Uterus (tissue), 4 donors: Measurements from ENCODE around the gene LRTM2. TPM values are rescaled to one million over a fixed set of nuclear protein-coding genes. Genes with fewer than 3 reads are reported as not detected.

Experiments
- DNase-seq, 2 donors: peaks; one replicate each; pipeline ENCODE4 v3.0.0-alpha.2; 2019 to 2020
- H3K27ac ChIP-seq, 2 donors: fragments of 200-600 bp; sonication (generic); 1 replicate in 1 of 2; 2 replicates in 1 of 2; pipeline ENCODE4 v1.5.1; 2016 to 2018
- H3K27me3 ChIP-seq, 2 donors: fragments of 200-600 bp; sonication (generic); one replicate each; pipeline ENCODE4 v1.5.1; 2018 to 2019; ENCODE audit warnings: control low read depth in 1 of 2
- H3K36me3 ChIP-seq, 2 donors: fragments of 200-600 bp; sonication (generic); one replicate each; pipeline ENCODE4 v1.5.1; 2019; ENCODE audit warnings: control low read depth in 1 of 2
- H3K4me1 ChIP-seq, 2 donors: fragments of 200-600 bp; sonication (generic); one replicate each; pipeline ENCODE4 v1.5.1; 2018 to 2019; ENCODE audit warnings: control low read depth in 1 of 2
- H3K4me3 ChIP-seq, 2 donors: fragments of 200-600 bp; sonication (generic); 1 replicate in 1 of 2; 2 replicates in 1 of 2; pipeline ENCODE4 v1.5.1; 2018 to 2019; ENCODE audit warnings: mild to moderate bottlenecking in 1 of 2
- H3K9me3 ChIP-seq, 2 donors: fragments of 200-600 bp; sonication (generic); one replicate each; pipeline ENCODE4 v1.5.1; 2019; ENCODE audit warnings: control low read depth in 1 of 2
- CTCF ChIP-seq, 4 experiments: fragments of 200-600 bp in 2 of 4; fragments of 450-650 bp in 2 of 4; sonication (generic) in 2 of 4; IDR thresholded peaks; one replicate each; pipeline ENCODE4 v1.5.1; 2016 to 2019; ENCODE audit warnings: antibody characterized with exemption in 4 of 4, mild to moderate bottlenecking in 2 of 4, moderate library complexity in 1 of 4
- POLR2A ChIP-seq, 2 donors: fragments of 450-650 bp; IDR thresholded peaks; one replicate each; pipeline ENCODE4 v1.6.1; 2016; ENCODE audit warnings: antibody characterized with exemption in 2 of 2, mild to moderate bottlenecking in 1 of 2, moderate library complexity in 1 of 2
- intact Hi-C: fragments of 100-400 bp; cut with DNase I; formaldehyde crosslinking; loops from one replicate; pipeline ENCODE4 v1.15.1; 2023; ENCODE audit warnings: low total_unique reads
- total RNA-seq, 4 donors: library from RNA; depleted of rRNA in 3 of 4; stranded (reverse); fragments of >200 nt in 3 of 4; gene quantifications; one replicate each; pipeline versions ENCODE4 v1.1.0 to v1.2.4, GENCODE V29; 2014 to 2023
- donor health status: DM: yes; HTN: yes; CAD: no.

LRTM2 gene
- total RNA-seq, 4 donors from 2014 or later = not detected

- TF ChIP-seq CTCF (IDR thresholded peaks at IDR 0.05) (no peak), POLR2A (IDR thresholded peaks at IDR 0.05) (peak in 1 of 2 donors; percentile 9)
- Histone ChIP-seq H3K36me3 (no peaks in the 10 kb centered on the region), H3K4me3 (no peak overlapping the region), H3K27ac (peak overlapping the region in 1 of 2 donors; percentile 27), H3K4me1 (no peaks in the 10 kb centered on the region), H3K9me3 (no peaks in the 10 kb centered on the region), H3K27me3 (no peaks in the 10 kb centered on the region)
- DNase-seq = peak; percentile 86 to 88
- intact Hi-C loops = no loop called here
These were observed 15.6 kb upstream of the LRTM2 start for GRCh38 chr12:1804545-1805332.

DNA sequence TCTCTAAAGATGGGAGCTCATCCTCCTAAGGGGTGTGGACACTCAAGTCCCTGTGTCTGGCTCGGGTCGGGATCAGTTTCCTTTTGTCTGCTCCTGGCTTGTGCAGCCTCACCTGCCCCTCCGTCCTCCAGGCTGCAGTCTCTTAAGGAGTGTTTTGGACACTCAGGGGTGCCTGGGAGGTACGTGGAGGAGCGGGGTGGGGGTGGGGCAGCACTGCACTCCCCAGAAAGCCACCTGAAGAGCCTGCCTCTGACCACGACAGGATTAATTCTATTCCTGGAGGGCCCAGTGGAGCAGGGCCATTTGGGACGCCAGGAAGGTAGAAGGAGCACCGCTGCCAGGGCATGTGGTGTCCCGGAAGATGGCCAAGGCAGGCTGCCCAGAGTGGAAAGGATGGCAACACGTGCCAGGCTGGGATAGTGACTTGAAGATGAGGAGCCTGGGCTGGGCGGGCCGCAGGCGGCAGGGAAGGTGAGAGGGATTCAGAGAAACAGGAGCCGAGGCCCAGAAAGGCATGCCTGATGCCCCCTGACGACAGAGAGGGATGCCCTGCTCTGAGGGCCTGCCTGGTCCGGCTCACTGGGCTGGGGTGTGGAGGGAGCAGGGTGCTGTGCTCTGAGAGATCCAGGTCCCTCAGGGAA is 14.8 kb upstream of the LRTM2 start:
- intact Hi-C loops = no loop called here
- Histone ChIP-seq H3K4me1 (no peaks in the 10 kb centered on the region), H3K4me3 (no peak overlapping the region), H3K27ac (no peak overlapping the region), H3K36me3 (no peaks in the 10 kb centered on the region), H3K27me3 (no peaks in the 10 kb centered on the region), H3K9me3 (no peaks in the 10 kb centered on the region)
- peak in 1 of 2 donors; percentile 14 for DNase-seq
- no peak for TF ChIP-seq CTCF (IDR thresholded peaks at IDR 0.05)
- no peak for TF ChIP-seq POLR2A (IDR thresholded peaks at IDR 0.05)

GRCh38 chr12:1806301-1807086 is 13.9 kb upstream of the LRTM2 start:
- H3K36me3 ChIP-seq = no peaks in the 10 kb centered on the region
- no peak overlapping the region for H3K27ac ChIP-seq
- no peaks in the 10 kb centered on the region for H3K27me3 ChIP-seq
- DNase-seq = peak in 1 of 2 donors; percentile 14
- intact Hi-C loops = no loop called here
- H3K4me1 ChIP-seq = no peaks in the 10 kb centered on the region
- no peaks in the 10 kb centered on the region for H3K9me3 ChIP-seq
- TF ChIP-seq CTCF (IDR thresholded peaks at IDR 0.05) (no peak), POLR2A (IDR thresholded peaks at IDR 0.05) (no peak)
- no peak overlapping the region for H3K4me3 ChIP-seq

DNA sequence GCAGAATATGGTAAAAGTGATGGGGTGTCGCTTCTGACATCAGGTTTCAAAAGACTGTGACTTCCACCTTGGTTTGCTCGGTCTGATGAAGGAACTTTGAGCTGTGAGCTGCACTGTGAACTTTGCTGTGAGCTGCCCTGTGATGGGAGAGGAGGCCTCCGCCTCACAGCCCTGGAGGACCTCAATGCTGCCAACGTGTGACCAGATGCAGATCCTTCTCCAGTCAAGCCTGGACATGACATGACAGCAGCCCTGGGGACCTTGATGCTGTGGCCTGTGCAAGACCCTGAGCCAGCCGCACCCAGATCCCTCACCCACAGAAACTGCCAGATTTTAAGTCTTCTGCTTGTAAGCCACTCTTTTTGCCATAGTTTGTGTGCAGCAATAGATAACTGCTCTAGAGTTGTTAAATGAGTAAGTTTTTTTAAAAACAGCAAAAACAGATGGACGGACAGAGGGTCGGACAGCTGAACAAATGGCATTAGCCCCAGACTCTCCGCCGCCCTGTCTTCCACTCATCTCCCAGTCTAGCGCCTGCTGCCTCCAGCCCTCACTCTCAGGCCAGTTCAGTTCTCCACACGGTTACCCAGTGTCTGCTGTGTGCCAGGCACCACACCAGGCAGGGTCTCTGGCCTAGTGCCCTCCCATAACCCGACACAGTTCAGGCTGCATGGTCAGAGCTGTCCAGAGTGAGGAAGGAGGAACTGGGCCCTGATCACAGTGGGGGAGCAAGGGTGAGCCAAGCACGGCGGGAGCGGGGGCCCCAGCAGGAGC is 13.1 kb upstream of the LRTM2 start:
- Histone ChIP-seq H3K9me3 (no peaks in the 10 kb centered on the region), H3K27me3 (no peaks in the 10 kb centered on the region), H3K36me3 (no peaks in the 10 kb centered on the region), H3K4me3 (no peak overlapping the region), H3K4me1 (no peaks in the 10 kb centered on the region), H3K27ac (no peak overlapping the region)
- intact Hi-C loops = no loop called here
- TF ChIP-seq CTCF (IDR thresholded peaks at IDR 0.05) (no peak), POLR2A (IDR thresholded peaks at IDR 0.05) (no peak)
- DNase-seq = peak in 1 of 2 donors; percentile 6
